Kidney (tissue), 14 donors: ENCODE data around the gene IL18R1. TPM values are rescaled to one million over a fixed set of nuclear protein-coding genes. Genes with fewer than 3 reads are reported as not detected.

Source experiments
- DNase-seq, 5 donors: peaks; one replicate each; pipeline ENCODE4 v3.0.0-alpha.2; 2013 to 2020
- FAIRE-seq: peaks from 2 replicates; lab custom pipeline; 2012; peaks lifted over from hg19 to GRCh38; lab: Jason Lieb, UNC
- H3K27ac ChIP-seq, 2 donors: one replicate each; pipeline ENCODE4 v1.7.0; 2013; ENCODE audit warnings: low read depth in 2 of 2, low read length in 2 of 2, inconsistent platforms in 1 of 2
- H3K27me3 ChIP-seq: one replicate; pipeline ENCODE4 v1.7.1; 2013; ENCODE audit warnings: low read length, inconsistent platforms; ENCODE audit not compliant: control insufficient read depth, insufficient read depth
- H3K36me3 ChIP-seq, 3 donors: one replicate each; pipeline versions ENCODE4 v1.7.0 to v1.7.1; 2013; ENCODE audit warnings: low read length in 3 of 3, control low read depth in 1 of 3, inconsistent platforms in 1 of 3; ENCODE audit not compliant: insufficient read depth in 3 of 3, control insufficient read depth in 2 of 3
- H3K4me1 ChIP-seq, 3 donors: one replicate each; pipeline versions ENCODE4 v1.7.0 to v1.7.1; 2013; ENCODE audit warnings: low read length in 3 of 3, inconsistent platforms in 1 of 3, low read depth in 1 of 3; ENCODE audit not compliant: control insufficient read depth in 2 of 3, insufficient read depth in 2 of 3
- H3K4me3 ChIP-seq, 3 donors: one replicate each; pipeline versions ENCODE4 v1.7.0 to v1.8.1; 2013; ENCODE audit warnings: low read length in 3 of 3, control low read depth in 1 of 3, inconsistent platforms in 1 of 3
- H3K9ac ChIP-seq, 3 donors: one replicate each; pipeline versions ENCODE4 v1.7.0 to v1.7.1; 2013; ENCODE audit warnings: low read length in 3 of 3, control low read depth in 1 of 3, inconsistent platforms in 1 of 3
- H3K9me3 ChIP-seq, 3 donors: one replicate each; pipeline versions ENCODE4 v1.7.0 to v1.7.1; 2013; ENCODE audit warnings: low read length in 3 of 3, control low read depth in 1 of 3, inconsistent platforms in 1 of 3; ENCODE audit not compliant: control insufficient read depth in 2 of 3, insufficient read depth in 1 of 3
- intact Hi-C: fragments of 100-400 bp; cut with DNase I; formaldehyde crosslinking; loops from one replicate; pipeline ENCODE4 v1.11.1; 2022
- polyA plus RNA-seq: library from polyadenylated mRNA; stranded (reverse); fragments of 350-450 nt; fragmentation: Illumina TruSeq; extraction: RNeasy Lipid Tissue Mini Kit (QIAGEN cat#74804); gene quantifications from one replicate; pipeline ENCODE4 v1.2.3, GENCODE V29; 2014; ENCODE audit warnings: low read depth, low replicate concordance; ENCODE audit not compliant: insufficient read depth
- total RNA-seq: library from RNA; stranded (reverse); fragmentation: NEBNext Ultra II Directional; extraction: Animal tissue kit (Norgen Biotek cat#: 25700); gene quantifications from one replicate; pipeline ENCODE4 v1.2.1, GENCODE V29; 2021
- TF ChIP-seq, protein P1 (sequence below): IDR thresholded peaks from 3 replicates; pipeline ENCODE4 v1.5.1; 2012; ENCODE audit warnings: mild to moderate bottlenecking, moderate library complexity, borderline replicate concordance; ENCODE audit not compliant: insufficient read depth; ENCODE audit errors: extremely low read depth
- donor health status: control.
- donor health status: control.
- donor health status: control.
- donor health status: control.
- donor health status: control.
- donor health status: DM: yes; HTN: yes; CAD: no.
- donor health status: Normal renal cell carcinoma (clear cell type).

The IL18R1 gene
- total and polyA plus RNA-seq, 2 donors from 2014 or later: 3.6 to 14.9 TPM

DNA sequence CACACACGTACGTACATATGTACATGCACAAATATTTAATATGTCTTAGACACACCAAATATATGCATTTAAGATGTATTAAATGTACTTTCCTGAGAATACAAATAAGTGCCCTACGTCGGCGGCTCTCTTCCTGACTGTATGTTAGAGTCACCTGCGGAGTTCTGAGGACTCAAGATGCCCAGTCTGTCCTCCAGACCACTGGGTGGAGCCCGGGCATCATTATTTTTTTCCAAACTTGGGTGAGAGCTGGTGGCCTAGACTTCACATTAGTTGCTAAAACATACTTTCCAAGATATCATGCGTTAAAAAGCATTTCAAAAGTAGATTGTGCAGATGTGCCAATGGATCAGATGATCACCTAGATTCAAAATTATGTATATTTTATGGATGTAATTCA lies 2.9 kb downstream of the IL18R1 start:
- H3K36me3 ChIP-seq: no peaks in the 10 kb centered on the region
- no peaks in the 10 kb centered on the region for H3K9me3 ChIP-seq
- intact Hi-C loops: no loop called here
- H3K9ac ChIP-seq: no peak overlapping the region
- TF ChIP-seq, protein P1, sequence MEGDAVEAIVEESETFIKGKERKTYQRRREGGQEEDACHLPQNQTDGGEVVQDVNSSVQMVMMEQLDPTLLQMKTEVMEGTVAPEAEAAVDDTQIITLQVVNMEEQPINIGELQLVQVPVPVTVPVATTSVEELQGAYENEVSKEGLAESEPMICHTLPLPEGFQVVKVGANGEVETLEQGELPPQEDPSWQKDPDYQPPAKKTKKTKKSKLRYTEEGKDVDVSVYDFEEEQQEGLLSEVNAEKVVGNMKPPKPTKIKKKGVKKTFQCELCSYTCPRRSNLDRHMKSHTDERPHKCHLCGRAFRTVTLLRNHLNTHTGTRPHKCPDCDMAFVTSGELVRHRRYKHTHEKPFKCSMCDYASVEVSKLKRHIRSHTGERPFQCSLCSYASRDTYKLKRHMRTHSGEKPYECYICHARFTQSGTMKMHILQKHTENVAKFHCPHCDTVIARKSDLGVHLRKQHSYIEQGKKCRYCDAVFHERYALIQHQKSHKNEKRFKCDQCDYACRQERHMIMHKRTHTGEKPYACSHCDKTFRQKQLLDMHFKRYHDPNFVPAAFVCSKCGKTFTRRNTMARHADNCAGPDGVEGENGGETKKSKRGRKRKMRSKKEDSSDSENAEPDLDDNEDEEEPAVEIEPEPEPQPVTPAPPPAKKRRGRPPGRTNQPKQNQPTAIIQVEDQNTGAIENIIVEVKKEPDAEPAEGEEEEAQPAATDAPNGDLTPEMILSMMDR: no peak
- no peaks in the 10 kb centered on the region for H3K27me3 ChIP-seq
- H3K4me1 ChIP-seq: no peaks in the 10 kb centered on the region
- FAIRE-seq (no peak), DNase-seq (no peak)
- no peak overlapping the region for H3K27ac ChIP-seq
- no peak overlapping the region for H3K4me3 ChIP-seq

DNA sequence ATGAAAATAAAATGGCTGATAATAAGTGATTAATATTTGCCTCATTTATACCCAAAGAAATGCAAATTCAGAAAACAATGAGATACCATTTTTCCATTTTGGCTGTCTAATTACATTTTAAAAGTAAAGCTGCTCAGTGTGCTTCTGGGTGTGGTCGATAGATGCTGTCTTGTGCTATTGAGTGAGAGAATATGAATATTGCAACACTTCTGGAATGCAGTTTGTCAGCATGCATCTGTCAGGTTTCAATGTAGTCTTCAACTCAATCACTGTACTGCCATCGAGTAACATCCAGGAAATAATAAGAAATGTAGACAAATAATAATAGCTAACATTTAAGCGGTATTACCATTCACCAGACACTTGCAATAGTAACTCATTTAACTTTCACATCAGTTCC lies 3.9 kb downstream of the IL18R1 start:
- TF ChIP-seq, protein P1: no peak
- Histone ChIP-seq H3K27me3 (no peaks in the 10 kb centered on the region), H3K27ac (no peak overlapping the region), H3K9me3 (no peaks in the 10 kb centered on the region), H3K4me1 (no peaks in the 10 kb centered on the region), H3K9ac (no peak overlapping the region), H3K4me3 (no peak overlapping the region), H3K36me3 (no peaks in the 10 kb centered on the region)
- intact Hi-C loops: no loop called here
- no peak for FAIRE-seq
- DNase-seq: no peak

DNA sequence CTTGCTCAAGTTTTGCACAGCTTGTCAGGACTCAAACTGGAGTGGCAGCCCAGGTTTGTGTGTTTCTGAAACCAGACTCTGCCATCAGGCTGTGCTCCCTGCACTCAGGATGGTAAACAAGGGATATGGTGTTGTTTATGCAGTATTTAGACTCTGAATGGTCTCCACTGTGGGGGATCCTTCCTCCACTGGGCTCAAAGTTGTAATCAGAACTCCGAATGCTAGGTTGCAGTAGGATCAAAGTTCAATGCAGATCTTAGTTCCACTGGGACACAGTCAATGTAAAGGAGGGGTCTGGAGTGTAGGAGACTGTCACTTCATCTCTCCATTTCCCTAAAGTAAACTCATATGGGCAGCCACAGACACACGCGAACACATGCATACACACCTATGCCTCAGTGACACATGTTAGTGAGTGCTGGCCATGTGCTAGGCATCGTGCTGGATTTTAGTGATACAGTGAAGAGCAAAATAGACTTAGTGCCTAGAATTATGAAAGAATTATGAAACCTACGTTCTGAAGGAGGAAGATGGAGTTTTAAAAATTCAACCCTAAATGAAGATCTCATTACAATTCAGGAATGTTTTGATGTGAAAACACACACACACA lies 6.1 kb downstream of the IL18R1 start:
- TF ChIP-seq, protein P1: no peak
- H3K4me3 ChIP-seq: no peak overlapping the region
- H3K9ac ChIP-seq: no peak overlapping the region
- DNase-seq (no peak), FAIRE-seq (no peak)
- H3K9me3 ChIP-seq: no peaks in the 10 kb centered on the region
- H3K36me3 ChIP-seq: no peaks in the 10 kb centered on the region
- intact Hi-C loops: no loop called here
- no peaks in the 10 kb centered on the region for H3K4me1 ChIP-seq
- H3K27me3 ChIP-seq: no peaks in the 10 kb centered on the region
- H3K27ac ChIP-seq: no peak overlapping the region

DNA sequence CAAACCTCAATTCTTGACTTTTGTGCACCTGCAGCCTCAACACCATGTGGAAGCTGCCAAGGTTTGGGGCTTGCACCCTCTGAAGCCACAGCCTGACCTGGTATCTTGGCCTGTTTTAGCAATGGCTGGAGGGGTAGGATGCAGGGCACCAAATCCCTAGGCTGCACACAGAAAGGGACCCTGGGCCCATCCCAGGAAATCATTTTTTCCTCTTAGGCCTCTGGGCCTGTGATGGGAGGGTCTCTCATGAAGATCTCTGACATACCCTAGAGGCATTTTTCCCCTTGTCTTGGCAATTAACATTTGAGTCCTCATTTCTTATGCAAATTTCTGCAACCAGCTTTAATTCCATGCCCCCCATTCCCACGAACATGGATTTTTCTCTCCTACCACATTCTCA lies 10.2 kb downstream of the IL18R1 start:
- Histone ChIP-seq H3K4me3 (no peak overlapping the region), H3K4me1 (no peaks in the 10 kb centered on the region), H3K27ac (no peak overlapping the region), H3K36me3 (no peaks in the 10 kb centered on the region), H3K9ac (no peak overlapping the region), H3K9me3 (no peaks in the 10 kb centered on the region), H3K27me3 (no peaks in the 10 kb centered on the region)
- DNase-seq: no peak
- intact Hi-C loops: no loop called here
- no peak for FAIRE-seq
- TF ChIP-seq, protein P1: no peak
